HG03460 (cell line): ENCODE data around the gene TM4SF20.
A peak's percentile ranks its signal among the peaks of the same experiment; 100 is the strongest.
"Not testable (repeated sequence)": the region's sequence is repeated elsewhere in the genome, so short reads cannot be mapped to it uniquely, and the experiment has no call there.

ENCODE experiments used
- ATAC-seq: cut with Tn5 transposase; IDR thresholded peaks from one replicate; pipeline ENCODE4 v1.9.1; 2021; ENCODE audit not compliant: unreplicated experiment

The TM4SF20 gene

GRCh38 chr2:227368574-227368973 is 10.5 kb downstream of the TM4SF20 start:
- no peak for ATAC-seq

- ATAC-seq: no peak
These were observed 11.7 kb downstream of the TM4SF20 start for GRCh38 chr2:227367427-227367795.

GRCh38 chr2:227366769-227367426 is 12.2 kb downstream of the TM4SF20 start:
- no peak for ATAC-seq

GRCh38 chr2:227365833-227366232 is 13.3 kb downstream of the TM4SF20 start:
- ATAC-seq: no peak

GRCh38 chr2:227364585-227365263 is 14.4 kb downstream of the TM4SF20 start:
- ATAC-seq: not testable (repeated sequence)

GRCh38 chr2:227363756-227364155 is 15.3 kb downstream of the TM4SF20 start:
- ATAC-seq: no peak

GRCh38 chr2:227360351-227360750 is 18.8 kb downstream of the TM4SF20 start:
- ATAC-seq: no peak

- peak; percentile 87 for ATAC-seq
These were observed 27.5 kb downstream of the TM4SF20 start for GRCh38 chr2:227351639-227352038.

GRCh38 chr2:227349989-227350612 is 29.0 kb downstream of the TM4SF20 start:
- ATAC-seq: no peak

- no peak for ATAC-seq
These were observed 30.8 kb downstream of the TM4SF20 start for GRCh38 chr2:227348324-227348723.

- ATAC-seq: no peak
These were observed 32.0 kb downstream of the TM4SF20 start for GRCh38 chr2:227347117-227347516.

- no peak for ATAC-seq
These were observed 34.9 kb downstream of the TM4SF20 start for GRCh38 chr2:227344231-227344630.

GRCh38 chr2:227341553-227341952 is 37.6 kb downstream of the TM4SF20 start:
- ATAC-seq: no peak

- ATAC-seq: no peak
These were observed 39.0 kb downstream of the TM4SF20 start for GRCh38 chr2:227340106-227340505.

GRCh38 chr2:227339098-227339599 is 40.0 kb downstream of the TM4SF20 start:
- ATAC-seq: peak; percentile 43

- ATAC-seq: no peak
These were observed 41.7 kb downstream of the TM4SF20 start for GRCh38 chr2:227337442-227337841.

- ATAC-seq: no peak
These were observed 43.4 kb downstream of the TM4SF20 start for GRCh38 chr2:227335713-227336112.

GRCh38 chr2:227326783-227327182 is 52.3 kb downstream of the TM4SF20 start:
- ATAC-seq: no peak

- ATAC-seq: peak; percentile 8
These were observed 53.3 kb downstream of the TM4SF20 start for GRCh38 chr2:227325839-227326195.

- peak; percentile 97 for ATAC-seq
These were observed 53.9 kb downstream of the TM4SF20 start, which contains the start of gene MFF for GRCh38 chr2:227324995-227325838. Gene MFF (plus strand): TSS chr2:227325251. CDS start chr2:227330666, 5,415 bp downstream.

- ATAC-seq: peak; percentile 27
These were observed 54.5 kb downstream of the TM4SF20 start for GRCh38 chr2:227324642-227324994.
